ENCODE data around the gene TWF2.

The TWF2 gene

GRCh38 chr3:52242039-52242438 is 3.1 kb upstream of the TWF2 start:
- no peak for TF ChIP-seq SPI1 (IDR thresholded peaks at IDR 0.05; ENCODE audit: borderline replicate concordance, low read depth)
- no peak for TF ChIP-seq GABPA (IDR thresholded peaks at IDR 0.05; ENCODE audit: low read depth)
- TF ChIP-seq REST (IDR thresholded peaks at IDR 0.05; ENCODE audit: insufficient replicate concordance, low read depth), result no peak
- TF ChIP-seq POLR2AphosphoS5 (IDR thresholded peaks at IDR 0.05; ENCODE audit: low read depth), result no peak
- TF ChIP-seq CTCF (IDR thresholded peaks at IDR 0.05; ENCODE audit: insufficient read depth, low read length), result no peak
- no peak overlapping the region for H3K4me3 ChIP-seq (replicated peaks; ENCODE audit: insufficient read depth, low read length)
- no peak overlapping the region for H3K27ac ChIP-seq (replicated peaks)
- no peak for DNase-seq (ENCODE audit: low read depth in 1 of 2, low spot score in 1 of 2)
- H3K27me3 ChIP-seq (ENCODE audit: insufficient read depth, poor library complexity, severe bottlenecking), result no peaks in the 10 kb centered on the region

GRCh38 chr3:52240886-52241370 is 2.0 kb upstream of the TWF2 start:
- no peak for TF ChIP-seq REST (IDR thresholded peaks at IDR 0.05; ENCODE audit: insufficient replicate concordance, low read depth)
- TF ChIP-seq CTCF (IDR thresholded peaks at IDR 0.05; ENCODE audit: insufficient read depth, low read length), result no peak
- no peak for TF ChIP-seq GABPA (IDR thresholded peaks at IDR 0.05; ENCODE audit: low read depth)
- no peak for TF ChIP-seq POLR2AphosphoS5 (IDR thresholded peaks at IDR 0.05; ENCODE audit: low read depth)
- TF ChIP-seq SPI1 (IDR thresholded peaks at IDR 0.05; ENCODE audit: borderline replicate concordance, low read depth), result no peak
- H3K27ac ChIP-seq (replicated peaks), result no peak overlapping the region; the same call in 1 of the 2 replicates
- no peak for DNase-seq (ENCODE audit: low read depth in 1 of 2, low spot score in 1 of 2)
- H3K4me3 ChIP-seq (replicated peaks; ENCODE audit: insufficient read depth, low read length), result no peak overlapping the region
- H3K27me3 ChIP-seq (ENCODE audit: insufficient read depth, poor library complexity, severe bottlenecking), result no peaks in the 10 kb centered on the region

- TF ChIP-seq CTCF (IDR thresholded peaks at IDR 0.05; ENCODE audit: insufficient read depth, low read length) (no peak), POLR2AphosphoS5 (IDR thresholded peaks at IDR 0.05; ENCODE audit: low read depth) (peak; percentile 76; the same call in 1 of the 2 replicates)
- peak; percentile 83 to 92 for DNase-seq (ENCODE audit: low read depth in 1 of 2, low spot score in 1 of 2)
- no peaks in the 10 kb centered on the region for H3K27me3 ChIP-seq (ENCODE audit: insufficient read depth, poor library complexity, severe bottlenecking)
- H3K27ac ChIP-seq (replicated peaks), result peak overlapping the region; percentile 95
- peak overlapping the region; percentile 91 for H3K4me3 ChIP-seq (replicated peaks; ENCODE audit: insufficient read depth, low read length)
These were observed 1.3 kb upstream of the TWF2 start for GRCh38 chr3:52240059-52240885.
